Astrocyte (in vitro differentiated cells and primary cell): ENCODE results near the gene ENPP7. TPM values are rescaled to one million over a fixed set of nuclear protein-coding genes. Genes with fewer than 3 reads are reported as not detected.

Experiments
- DNase-seq: peaks from one replicate; pipeline ENCODE4 v3.0.0-alpha.2; 2010; ENCODE audit warnings: low read depth
- FAIRE-seq: peaks from 2 replicates; lab custom pipeline; 2011; peaks lifted over from hg19 to GRCh38; lab: Jason Lieb, UNC
- H2AFZ ChIP-seq: 2 replicates; pipeline ENCODE4 v1.6.0; 2012; ENCODE audit warnings: low read depth, low read length, inconsistent platforms
- H3K27ac ChIP-seq: 2 replicates; pipeline ENCODE4 v1.5.1; 2011; ENCODE audit warnings: low read depth, low read length, inconsistent platforms
- H3K27me3 ChIP-seq: 2 replicates; pipeline ENCODE4 v1.6.0; 2011; ENCODE audit warnings: low read length, inconsistent platforms; ENCODE audit not compliant: insufficient read depth
- H3K36me3 ChIP-seq: 2 replicates; pipeline ENCODE4 v1.5.1; 2011; ENCODE audit warnings: low read length, inconsistent platforms; ENCODE audit not compliant: insufficient read depth
- H3K4me1 ChIP-seq: 2 replicates; pipeline ENCODE4 v1.5.1; 2011; ENCODE audit warnings: low read length, inconsistent platforms; ENCODE audit not compliant: insufficient read depth
- H3K4me2 ChIP-seq: 2 replicates; pipeline ENCODE4 v1.6.0; 2012; ENCODE audit warnings: low read length, inconsistent platforms
- H3K4me3 ChIP-seq: 2 replicates; pipeline ENCODE4 v1.5.1; 2011; ENCODE audit warnings: low read depth, mild to moderate bottlenecking, low read length, inconsistent platforms; ENCODE audit not compliant: insufficient read depth
- H3K79me2 ChIP-seq: 2 replicates; pipeline ENCODE4 v1.6.0; 2012; ENCODE audit warnings: mild to moderate bottlenecking, low read length, inconsistent platforms; ENCODE audit not compliant: insufficient read depth
- H3K9ac ChIP-seq: 2 replicates; pipeline ENCODE4 v1.6.0; 2012; ENCODE audit warnings: mild to moderate bottlenecking, low read length, inconsistent platforms
- H3K9me3 ChIP-seq: 2 replicates; pipeline ENCODE4 v1.5.1; 2012; ENCODE audit warnings: low read depth, mild to moderate bottlenecking, low read length, inconsistent platforms; ENCODE audit not compliant: insufficient read depth
- H4K20me1 ChIP-seq: 2 replicates; pipeline ENCODE4 v1.6.0; 2012; ENCODE audit warnings: low read length, inconsistent platforms; ENCODE audit not compliant: insufficient read depth
- H3K27ac Mint-ChIP-seq: one replicate; pipeline ENCODE4 v1.8.0; 2021; ENCODE audit warnings: mild to moderate bottlenecking, mixed read lengths; ENCODE audit not compliant: unreplicated experiment
- H3K27me3 Mint-ChIP-seq: one replicate; pipeline ENCODE4 v1.8.0; 2021; ENCODE audit warnings: low read depth, mixed read lengths; ENCODE audit not compliant: unreplicated experiment
- H3K36me3 Mint-ChIP-seq: one replicate; pipeline ENCODE4 v1.8.0; 2021; ENCODE audit warnings: low read depth, mixed read lengths; ENCODE audit not compliant: unreplicated experiment
- H3K4me1 Mint-ChIP-seq: one replicate; pipeline ENCODE4 v1.8.0; 2021; ENCODE audit warnings: low read depth, mixed read lengths; ENCODE audit not compliant: unreplicated experiment
- H3K4me3 Mint-ChIP-seq: one replicate; pipeline ENCODE4 v1.8.0; 2021; ENCODE audit warnings: mild to moderate bottlenecking, moderate library complexity, mixed read lengths; ENCODE audit not compliant: unreplicated experiment
- H3K9me3 Mint-ChIP-seq: one replicate; pipeline ENCODE4 v1.8.0; 2021; ENCODE audit warnings: mild to moderate bottlenecking, mixed read lengths; ENCODE audit not compliant: unreplicated experiment
- EZH2 ChIP-seq: IDR thresholded peaks from 2 replicates; pipeline ENCODE4 v1.6.1; 2012; ENCODE audit warnings: mild to moderate bottlenecking, low read length, inconsistent platforms; ENCODE audit not compliant: insufficient read depth
- total RNA-seq: library from RNA; stranded (reverse); gene quantifications from 2 replicates; pipeline ENCODE4 v1.2.1, GENCODE V29; 2021
- TF ChIP-seq, protein P1 (sequence below): IDR thresholded peaks from 2 replicates; pipeline ENCODE4 v1.5.1; 2011; ENCODE audit warnings: low read depth, mild to moderate bottlenecking, inconsistent platforms, low read length, moderate library complexity; ENCODE audit not compliant: insufficient read depth

Gene ENPP7
- total RNA-seq, 1 donor from 2014 or later: not detected

DNA sequence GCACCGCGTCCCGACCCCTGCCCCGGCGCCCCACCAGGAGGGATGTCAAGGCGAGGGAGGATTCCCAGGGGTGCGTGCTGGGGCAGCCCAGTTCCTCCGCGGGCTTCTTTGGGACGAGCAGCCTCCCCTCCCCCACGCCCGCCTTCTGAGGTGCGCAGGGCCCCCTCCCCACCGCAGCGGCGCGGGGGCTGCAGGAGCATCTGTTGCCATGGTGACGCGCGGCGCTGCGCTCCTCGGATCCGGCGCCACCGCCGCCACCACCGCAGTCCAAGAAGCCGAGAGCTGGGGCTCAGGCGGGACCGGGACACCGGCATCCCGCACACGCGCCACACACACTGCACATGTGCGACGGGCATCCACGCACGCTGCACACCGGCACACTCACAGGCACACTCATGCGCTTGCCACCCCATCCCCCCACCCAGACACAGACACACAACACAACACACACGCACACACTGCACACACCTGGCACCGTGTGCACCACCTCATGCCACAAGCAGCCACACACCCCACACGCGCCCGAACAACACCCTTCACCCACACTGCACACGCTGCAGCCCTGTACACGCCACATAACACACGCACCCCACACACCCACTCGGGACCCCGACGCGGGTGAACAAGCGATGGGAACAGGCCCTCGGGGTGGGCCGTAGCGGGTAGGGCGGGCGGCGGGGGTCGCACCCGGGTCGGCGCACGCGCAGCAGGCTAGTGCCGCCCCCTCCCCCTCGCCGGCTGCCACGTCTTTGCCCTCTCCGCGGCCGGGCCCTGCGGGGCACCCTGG lies 17.0 kb downstream of the ENPP7 start:
- Mint-ChIP-seq H3K36me3 (no peaks in the 10 kb centered on the region), H3K27ac (no peak overlapping the region), H3K4me3 (no peak overlapping the region), H3K9me3 (no peaks in the 10 kb centered on the region), H3K27me3 (peaks cover 53% of the 10 kb centered on the region), H3K4me1 (peaks cover 9% of the 10 kb centered on the region)
- Histone ChIP-seq H3K9me3 (no peaks in the 10 kb centered on the region), H3K27ac (no peak overlapping the region), H3K9ac (no peak overlapping the region), H2AFZ (no peak overlapping the region), H4K20me1 (no peaks in the 10 kb centered on the region), H3K36me3 (no peaks in the 10 kb centered on the region), H3K79me2 (no peaks in the 10 kb centered on the region), H3K4me1 (peaks cover 5% of the 10 kb centered on the region), H3K4me2 (peak overlapping the region; percentile 59), H3K27me3 (peaks cover 40% of the 10 kb centered on the region), H3K4me3 (no peak overlapping the region)
- FAIRE-seq: no peak
- DNase-seq: no peak
- TF ChIP-seq, protein P1, sequence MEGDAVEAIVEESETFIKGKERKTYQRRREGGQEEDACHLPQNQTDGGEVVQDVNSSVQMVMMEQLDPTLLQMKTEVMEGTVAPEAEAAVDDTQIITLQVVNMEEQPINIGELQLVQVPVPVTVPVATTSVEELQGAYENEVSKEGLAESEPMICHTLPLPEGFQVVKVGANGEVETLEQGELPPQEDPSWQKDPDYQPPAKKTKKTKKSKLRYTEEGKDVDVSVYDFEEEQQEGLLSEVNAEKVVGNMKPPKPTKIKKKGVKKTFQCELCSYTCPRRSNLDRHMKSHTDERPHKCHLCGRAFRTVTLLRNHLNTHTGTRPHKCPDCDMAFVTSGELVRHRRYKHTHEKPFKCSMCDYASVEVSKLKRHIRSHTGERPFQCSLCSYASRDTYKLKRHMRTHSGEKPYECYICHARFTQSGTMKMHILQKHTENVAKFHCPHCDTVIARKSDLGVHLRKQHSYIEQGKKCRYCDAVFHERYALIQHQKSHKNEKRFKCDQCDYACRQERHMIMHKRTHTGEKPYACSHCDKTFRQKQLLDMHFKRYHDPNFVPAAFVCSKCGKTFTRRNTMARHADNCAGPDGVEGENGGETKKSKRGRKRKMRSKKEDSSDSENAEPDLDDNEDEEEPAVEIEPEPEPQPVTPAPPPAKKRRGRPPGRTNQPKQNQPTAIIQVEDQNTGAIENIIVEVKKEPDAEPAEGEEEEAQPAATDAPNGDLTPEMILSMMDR: no peak
- TF ChIP-seq EZH2: peak; percentile 97

DNA sequence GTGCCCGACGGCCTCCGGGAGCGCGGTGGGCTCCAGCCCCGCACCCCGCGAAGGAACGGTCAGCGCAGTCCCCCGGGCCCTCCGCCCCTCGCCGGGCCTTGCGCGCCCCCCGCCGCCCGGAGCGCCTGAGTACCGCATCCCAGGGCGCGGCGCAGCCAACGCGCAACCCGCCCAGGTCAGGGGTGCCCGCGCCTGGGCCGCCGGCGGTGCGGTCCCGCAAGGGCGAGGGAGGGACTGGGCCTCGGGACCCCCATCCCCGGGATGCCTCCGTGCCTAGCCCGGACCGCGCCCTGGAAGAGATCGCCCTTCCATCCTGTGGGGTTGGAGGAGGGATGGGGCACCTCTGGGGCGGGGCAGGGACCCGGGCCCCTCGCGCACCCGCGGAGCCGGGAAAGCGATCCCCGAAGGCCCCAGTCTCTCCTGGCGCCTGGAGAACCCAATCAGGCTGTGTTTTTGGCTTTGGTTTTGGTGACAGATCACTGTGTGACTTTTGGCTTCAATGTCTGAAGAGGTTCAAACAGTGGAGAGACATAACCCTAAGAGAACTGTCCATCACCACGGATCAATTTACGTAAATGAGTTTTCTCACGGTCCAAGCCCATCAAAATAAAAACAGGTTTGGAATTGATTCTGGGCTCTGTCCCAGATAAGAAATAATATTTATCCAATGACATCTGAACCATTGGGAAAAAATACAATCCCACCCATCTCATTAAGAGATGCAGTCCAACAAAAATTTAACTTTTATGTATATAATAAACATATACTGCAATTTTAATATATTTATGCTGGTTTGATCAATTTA lies 17.8 kb downstream of the ENPP7 start:
- Histone ChIP-seq H3K36me3 (no peaks in the 10 kb centered on the region), H3K27ac (no peak overlapping the region), H2AFZ (no peak overlapping the region), H3K27me3 (peaks cover 39% of the 10 kb centered on the region), H3K79me2 (no peaks in the 10 kb centered on the region), H3K4me3 (no peak overlapping the region), H3K9me3 (no peaks in the 10 kb centered on the region), H4K20me1 (no peaks in the 10 kb centered on the region), H3K9ac (no peak overlapping the region), H3K4me2 (no peak overlapping the region), H3K4me1 (peaks cover 5% of the 10 kb centered on the region)
- peaks cover 9% of the 10 kb centered on the region for H3K4me1 Mint-ChIP-seq
- FAIRE-seq: no peak
- peaks cover 53% of the 10 kb centered on the region for H3K27me3 Mint-ChIP-seq
- H3K4me3 Mint-ChIP-seq: no peak overlapping the region
- H3K9me3 Mint-ChIP-seq: no peaks in the 10 kb centered on the region
- no peak for DNase-seq
- TF ChIP-seq EZH2: peak; percentile 91
- TF ChIP-seq, protein P1: no peak
- no peak overlapping the region for H3K27ac Mint-ChIP-seq
- no peaks in the 10 kb centered on the region for H3K36me3 Mint-ChIP-seq
